BLaER1 (cell line): ENCODE results near the gene CDC14B.
"Not testable (repeated sequence)": the region's sequence is repeated elsewhere in the genome, so short reads cannot be mapped to it uniquely, and the experiment has no call there.

ENCODE experiments used
- H3K27ac ChIP-seq: shearing (Covaris generic); formaldehyde crosslinking; 2 replicates; pipeline ENCODE4 v1.8.1; 2022
- H3K27me3 ChIP-seq: shearing (Covaris generic); formaldehyde crosslinking; 2 replicates; pipeline ENCODE4 v1.8.1; 2022
- H3K36me3 ChIP-seq: shearing (Covaris generic); formaldehyde crosslinking; 2 replicates; pipeline ENCODE4 v1.8.1; 2022
- H3K4me1 ChIP-seq: shearing (Covaris generic); formaldehyde crosslinking; 2 replicates; pipeline ENCODE4 v1.8.1; 2022
- H3K4me2 ChIP-seq: shearing (Covaris generic); formaldehyde crosslinking; 2 replicates; pipeline ENCODE4 v1.8.1; 2022
- H3K4me3 ChIP-seq: shearing (Covaris generic); formaldehyde crosslinking; 2 replicates; pipeline ENCODE4 v1.8.1; 2022
- H3K9ac ChIP-seq: shearing (Covaris generic); formaldehyde crosslinking; 2 replicates; pipeline ENCODE4 v1.8.1; 2022
- H3K9me3 ChIP-seq: shearing (Covaris generic); formaldehyde crosslinking; 2 replicates; pipeline ENCODE4 v1.8.1; 2022
- H4K20me1 ChIP-seq: shearing (Covaris generic); formaldehyde crosslinking; 2 replicates; pipeline ENCODE4 v1.8.1; 2022
- Cebpa-rat ChIP-seq: shearing (Covaris generic); IDR thresholded peaks from 2 replicates; pipeline ENCODE4 v1.8.1; 2022

The CDC14B gene

DNA sequence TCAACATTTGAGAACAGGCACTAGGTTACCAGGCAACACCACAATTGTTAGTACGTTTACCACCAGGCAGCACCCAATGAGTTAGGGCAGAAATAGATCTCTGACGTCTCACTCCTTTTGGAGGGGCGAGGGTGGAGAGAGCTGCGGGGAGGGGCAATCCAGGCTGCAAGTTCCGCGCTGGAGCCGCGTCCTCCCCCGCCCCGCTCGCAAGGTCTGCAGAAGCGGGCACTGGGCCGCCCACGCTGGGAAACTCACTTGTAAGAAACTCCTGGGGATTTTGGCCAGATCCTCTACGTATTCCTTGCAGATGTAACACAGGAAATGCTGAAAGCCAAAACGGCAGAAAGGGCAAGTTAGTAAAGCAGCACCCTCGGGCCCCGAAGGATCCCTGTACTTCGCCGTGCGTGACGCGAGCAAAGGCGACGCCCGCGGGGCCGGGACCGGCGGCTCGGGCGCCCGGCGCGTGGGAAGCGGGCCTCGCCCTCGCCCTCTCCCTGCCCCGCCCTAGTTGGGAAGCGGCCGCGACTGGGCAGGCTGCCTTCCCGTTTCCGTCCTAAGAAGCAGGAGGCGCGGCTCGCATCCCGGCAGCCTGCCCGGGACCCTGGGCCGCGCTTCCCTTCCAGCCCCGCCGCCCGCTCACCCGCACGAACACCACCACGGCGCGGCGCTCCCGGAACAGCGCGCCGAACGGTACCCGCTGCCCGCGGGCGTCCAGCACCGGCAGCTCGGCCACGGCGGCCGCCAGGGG, 35.0 kb upstream of the CDC14B start:
- H3K4me3 ChIP-seq, result peak overlapping the region; percentile 86
- H3K27me3 ChIP-seq, result no peaks in the 10 kb centered on the region
- H3K27ac ChIP-seq, result peak overlapping the region; percentile 77
- H3K36me3 ChIP-seq, result peaks cover 17% of the 10 kb centered on the region
- no peaks in the 10 kb centered on the region for H3K9me3 ChIP-seq
- H3K4me2 ChIP-seq, result peak overlapping the region; percentile 83
- H3K4me1 ChIP-seq, result peaks cover 18% of the 10 kb centered on the region
- no peaks in the 10 kb centered on the region for H4K20me1 ChIP-seq
- no peak for TF ChIP-seq Cebpa-rat
- peak overlapping the region; percentile 84 for H3K9ac ChIP-seq

DNA sequence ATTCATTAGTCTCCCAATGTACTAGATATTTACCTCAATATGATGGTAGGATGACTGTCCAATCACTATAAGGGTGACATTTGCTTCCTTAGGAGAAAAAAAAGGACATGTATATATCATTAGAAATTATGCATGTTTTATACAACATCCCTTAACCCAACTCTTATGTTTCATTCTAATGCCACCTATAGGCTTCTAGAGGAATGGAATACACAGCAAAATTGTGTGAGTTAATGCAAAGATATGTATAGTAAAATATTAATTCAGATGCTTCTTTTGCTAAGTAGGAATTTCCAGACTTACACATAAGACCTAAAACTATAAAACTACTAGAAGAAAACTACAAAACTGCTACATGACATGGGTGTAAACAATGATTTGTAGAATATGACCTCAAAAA, 32.0 kb upstream of the CDC14B start:
- Histone ChIP-seq H3K9me3 (no peaks in the 10 kb centered on the region), H3K4me3 (no peak overlapping the region), H3K9ac (no peak overlapping the region), H3K36me3 (peaks cover 36% of the 10 kb centered on the region), H3K4me1 (peaks cover 32% of the 10 kb centered on the region), H3K27ac (no peak overlapping the region), H3K27me3 (no peaks in the 10 kb centered on the region), H4K20me1 (no peaks in the 10 kb centered on the region), H3K4me2 (no peak overlapping the region)
- no peak for TF ChIP-seq Cebpa-rat

DNA sequence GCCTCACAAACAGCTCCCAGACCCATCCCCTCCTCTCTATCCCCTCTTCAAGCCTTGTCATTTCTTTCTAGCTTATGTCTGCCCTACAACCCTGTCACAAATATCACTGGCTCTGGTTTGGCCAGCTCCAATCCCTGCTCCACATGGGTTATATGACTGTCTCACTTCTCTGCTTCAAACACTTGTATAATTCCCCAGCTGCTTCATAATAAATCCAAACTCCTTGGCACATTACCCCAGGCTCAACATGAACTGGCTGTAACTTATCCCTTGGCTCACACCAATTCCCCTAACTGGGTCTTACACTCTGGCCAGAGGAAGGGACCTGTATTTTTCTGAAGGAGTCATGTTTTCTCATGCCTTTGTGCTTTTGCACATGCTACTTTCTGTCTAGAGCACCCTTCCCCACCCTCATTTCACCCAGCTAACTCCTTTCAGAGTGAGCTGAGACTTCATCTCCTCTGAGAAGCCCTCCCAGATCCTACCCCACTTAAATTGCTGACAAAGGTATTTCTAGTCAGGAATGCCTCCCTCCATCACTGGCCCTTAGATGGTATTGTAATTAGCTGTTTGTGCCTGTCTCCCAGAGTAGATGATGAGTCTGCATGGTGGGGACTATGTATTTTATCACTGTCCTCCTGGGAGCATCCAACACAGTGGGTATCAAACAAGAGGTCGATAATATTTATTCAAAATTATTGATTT, 30.1 kb upstream of the CDC14B start:
- no peaks in the 10 kb centered on the region for H3K9me3 ChIP-seq
- no peak overlapping the region for H3K4me3 ChIP-seq
- H3K9ac ChIP-seq, result no peak overlapping the region
- no peaks in the 10 kb centered on the region for H3K27me3 ChIP-seq
- peaks cover 46% of the 10 kb centered on the region for H3K36me3 ChIP-seq
- no peak overlapping the region for H3K27ac ChIP-seq
- peaks cover 32% of the 10 kb centered on the region for H3K4me1 ChIP-seq
- no peak for TF ChIP-seq Cebpa-rat
- no peaks in the 10 kb centered on the region for H4K20me1 ChIP-seq
- H3K4me2 ChIP-seq, result no peak overlapping the region

DNA sequence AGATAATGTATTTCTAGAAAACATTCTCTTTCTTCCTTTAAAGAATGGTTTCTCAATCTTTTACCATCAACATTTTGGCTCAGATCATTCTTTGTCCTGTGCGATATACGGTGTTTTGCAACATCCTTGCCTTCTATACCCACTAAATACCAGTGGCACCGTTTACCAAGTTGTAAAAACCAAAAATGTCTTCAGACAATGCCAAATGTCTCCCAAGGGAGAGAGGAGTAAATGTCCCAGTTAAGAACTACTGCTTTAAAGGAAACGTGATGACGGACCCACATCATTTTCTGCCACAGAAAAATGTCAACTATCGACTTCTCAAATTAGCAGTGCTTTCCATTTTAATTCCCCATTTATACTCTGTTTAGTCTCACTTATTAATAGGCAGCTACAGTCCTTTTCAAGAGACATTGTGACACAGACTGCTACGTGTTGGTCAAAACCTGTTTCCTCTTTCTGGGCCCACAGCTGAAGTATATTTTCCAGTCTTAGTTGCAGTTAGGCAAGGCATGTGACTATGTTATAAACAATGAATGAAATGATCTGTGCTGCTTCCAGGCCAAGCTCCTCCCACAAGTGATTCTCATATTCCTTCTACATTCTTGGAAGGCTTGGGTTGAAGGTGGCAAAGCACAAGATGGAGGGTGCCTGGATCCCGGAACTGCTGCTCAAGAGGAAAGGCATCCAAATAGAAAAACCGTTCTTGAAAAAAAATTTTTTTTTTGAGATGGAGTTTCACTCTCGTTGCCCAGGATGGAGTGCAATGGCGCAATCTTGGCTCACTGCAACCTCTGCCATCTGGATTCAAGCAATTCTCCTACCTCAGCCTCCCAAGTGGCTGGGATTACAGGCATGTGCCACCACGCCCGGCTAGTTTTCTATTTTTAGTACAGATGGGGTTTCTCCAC, 26.7 kb upstream of the CDC14B start:
- peaks cover 70% of the 10 kb centered on the region for H3K36me3 ChIP-seq
- H3K27me3 ChIP-seq, result no peaks in the 10 kb centered on the region
- TF ChIP-seq Cebpa-rat, result no peak

DNA sequence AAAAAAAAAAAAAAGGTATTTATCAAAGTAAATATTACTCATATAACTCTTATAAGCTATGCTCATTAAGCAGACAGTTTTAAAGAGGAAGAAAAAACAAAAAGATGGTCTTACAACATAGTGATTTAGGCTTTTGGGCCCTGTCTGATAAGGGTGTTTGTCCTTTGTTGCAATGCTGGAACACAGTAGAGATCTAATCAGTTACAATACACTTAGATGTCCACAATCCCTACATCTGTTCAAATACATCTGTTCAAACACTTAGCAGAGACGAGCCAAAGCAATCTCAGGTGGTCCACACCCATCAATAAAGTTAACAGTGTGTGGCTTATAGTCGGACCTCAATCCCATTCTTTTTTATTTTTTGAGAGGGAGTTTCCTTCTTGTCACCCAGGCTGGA, 24.5 kb upstream of the CDC14B start:
- Histone ChIP-seq H3K4me3 (no peak overlapping the region), H4K20me1 (no peaks in the 10 kb centered on the region), H3K27ac (no peak overlapping the region), H3K9ac (no peak overlapping the region), H3K36me3 (peaks cover 48% of the 10 kb centered on the region), H3K4me2 (no peak overlapping the region), H3K9me3 (no peaks in the 10 kb centered on the region), H3K4me1 (peaks cover 24% of the 10 kb centered on the region), H3K27me3 (no peaks in the 10 kb centered on the region)
- TF ChIP-seq Cebpa-rat, result no peak

More for the DNA sequence above, 26.7 kb upstream of the CDC14B start:
- Histone ChIP-seq H3K4me1 (peaks cover 24% of the 10 kb centered on the region), H3K27ac (no peak overlapping the region), H4K20me1 (no peaks in the 10 kb centered on the region), H3K9me3 (no peaks in the 10 kb centered on the region), H3K4me3 (no peak overlapping the region), H3K9ac (no peak overlapping the region), H3K4me2 (peak overlapping the region; percentile 56)

GRCh38 chr9:96641514-96641913, 21.9 kb upstream of the CDC14B start:
- Histone ChIP-seq H3K27ac (no peak overlapping the region), H3K4me1 (peaks cover 10% of the 10 kb centered on the region), H3K4me2 (no peak overlapping the region), H3K4me3 (no peak overlapping the region), H4K20me1 (no peaks in the 10 kb centered on the region), H3K27me3 (no peaks in the 10 kb centered on the region), H3K9me3 (no peaks in the 10 kb centered on the region), H3K9ac (no peak overlapping the region), H3K36me3 (peaks cover 34% of the 10 kb centered on the region)
- no peak for TF ChIP-seq Cebpa-rat

- no peak for TF ChIP-seq Cebpa-rat
- H3K36me3 ChIP-seq, result peaks cover 14% of the 10 kb centered on the region
- H3K9me3 ChIP-seq, result no peaks in the 10 kb centered on the region
- H3K27ac ChIP-seq, result no peak overlapping the region
- H4K20me1 ChIP-seq, result no peaks in the 10 kb centered on the region
- H3K4me3 ChIP-seq, result no peak overlapping the region
- H3K4me1 ChIP-seq, result no peaks in the 10 kb centered on the region
- H3K4me2 ChIP-seq, result no peak overlapping the region
- H3K27me3 ChIP-seq, result no peaks in the 10 kb centered on the region
- no peak overlapping the region for H3K9ac ChIP-seq
Measured at GRCh38 chr9:96638606-96639364, 19.1 kb upstream of the CDC14B start.

GRCh38 chr9:96636368-96636767, 16.7 kb upstream of the CDC14B start:
- Histone ChIP-seq H3K27ac (no peak overlapping the region), H3K4me3 (no peak overlapping the region), H3K9me3 (no peaks in the 10 kb centered on the region), H3K4me2 (no peak overlapping the region), H3K27me3 (no peaks in the 10 kb centered on the region), H3K9ac (no peak overlapping the region), H4K20me1 (no peaks in the 10 kb centered on the region), H3K36me3 (no peaks in the 10 kb centered on the region), H3K4me1 (no peaks in the 10 kb centered on the region)
- no peak for TF ChIP-seq Cebpa-rat

DNA sequence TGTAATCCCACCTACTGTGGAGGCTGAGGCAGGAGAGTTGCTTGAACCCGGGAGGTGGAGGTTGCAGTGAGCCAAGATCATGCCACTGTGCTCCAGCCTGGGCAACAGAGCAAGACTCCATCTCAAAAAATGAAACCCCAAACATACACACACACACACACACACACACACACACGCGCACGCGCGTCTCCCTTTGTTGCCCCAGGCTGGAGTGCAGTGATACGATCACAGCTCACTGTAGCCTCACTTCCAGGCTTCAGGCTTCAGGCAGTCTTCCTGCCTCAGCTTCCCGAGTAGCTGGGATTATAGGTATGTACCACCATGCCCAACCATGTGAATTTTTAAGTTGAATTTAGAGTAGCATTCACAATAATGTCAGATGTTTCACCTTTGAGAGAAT, 13.9 kb upstream of the CDC14B start:
- not testable (repeated sequence) for H3K27me3 ChIP-seq

More for the DNA sequence above, 13.9 kb upstream of the CDC14B start:
- H3K9me3 ChIP-seq, H3K27ac ChIP-seq, H3K36me3 ChIP-seq, H4K20me1 ChIP-seq, H3K9ac ChIP-seq, H3K4me2 ChIP-seq, H3K4me3 ChIP-seq, H3K4me1 ChIP-seq: not testable (repeated sequence)
